ENCODE results near the gene HIGD1C.

DNA sequence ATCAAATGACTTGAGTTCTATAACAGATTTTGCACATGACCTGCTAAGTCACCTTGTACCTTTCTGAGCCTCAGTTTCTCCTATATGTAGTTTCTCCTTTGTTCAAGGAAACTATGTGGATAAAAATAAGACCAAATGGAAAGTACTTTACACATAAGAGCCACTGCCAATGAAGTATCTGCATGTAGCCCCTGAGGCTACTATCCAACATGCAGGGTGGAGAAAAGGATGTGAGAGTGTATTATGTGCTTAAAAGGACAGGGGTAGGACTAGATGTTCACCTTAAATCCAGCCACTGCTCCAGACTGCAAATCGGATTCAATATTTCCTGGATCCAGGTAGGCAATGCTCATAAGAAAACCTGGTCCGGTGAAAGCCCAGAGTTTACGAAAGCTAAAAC, 52.7 kb downstream of the HIGD1C start:
- TF ChIP-seq CTCF (IDR thresholded peaks at IDR 0.05; ENCODE audit: insufficient read depth, low read length, poor library complexity, severe bottlenecking) (no peak), EZH2phosphoT487 (conservative IDR thresholded peaks at IDR 0.05; ENCODE audit: low read length) (no peak)

Data from SU-DHL-6 (cell line).